ENCODE results near the gene CDKN2A.

CDKN2A gene

DNA sequence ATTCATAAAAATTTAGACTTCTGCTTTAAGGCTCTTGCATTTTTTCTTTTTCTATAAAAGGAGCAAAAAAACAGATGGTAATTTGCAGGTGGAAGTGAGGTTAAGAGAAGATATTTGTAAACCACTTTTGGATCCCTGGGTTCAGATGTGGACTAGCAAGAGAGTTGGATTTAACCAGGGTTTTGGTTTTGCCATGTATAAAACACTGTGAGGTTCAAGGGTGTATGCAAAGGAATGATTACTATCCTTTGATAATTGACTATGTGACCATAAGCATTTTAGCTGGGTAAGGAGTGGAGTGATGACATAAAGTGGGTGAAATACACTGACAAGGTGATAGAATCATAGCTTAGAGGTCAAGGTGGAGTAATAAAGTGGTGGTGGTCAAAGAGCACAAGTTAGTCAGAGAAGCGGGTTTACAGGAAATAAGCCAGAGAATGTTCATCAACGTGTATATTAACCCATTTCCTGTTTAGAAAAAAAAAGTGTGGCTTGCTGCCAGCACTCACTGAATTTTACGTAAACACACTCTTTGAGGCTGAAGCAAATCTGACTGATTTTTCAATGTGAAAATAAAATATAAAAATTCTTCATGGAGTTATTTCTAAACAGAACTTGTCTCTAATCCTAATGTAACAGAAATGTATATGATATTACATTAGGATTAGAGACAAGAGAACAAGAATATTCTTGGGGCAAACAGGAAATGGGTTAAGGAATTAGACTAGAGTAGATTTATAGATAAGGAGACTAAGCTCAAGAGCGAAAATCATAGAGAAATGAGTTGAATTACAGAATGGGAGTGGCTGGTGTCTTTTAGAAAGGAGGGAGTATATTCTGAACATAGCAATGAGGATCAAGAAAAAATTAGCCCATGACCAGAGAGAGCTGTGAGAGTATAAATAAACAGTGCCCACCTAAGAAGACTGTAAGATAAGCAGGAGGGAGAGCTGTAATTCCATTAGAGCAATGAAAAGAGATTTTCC, 74.5 kb downstream of the CDKN2A start:
- H2BK5ac ChIP-seq (ENCODE audit: low read length) = no peak overlapping the region
- H3K4ac ChIP-seq (ENCODE audit: low read depth, low read length) = no peak overlapping the region
- H3K27me3 ChIP-seq (ENCODE audit: insufficient read depth, low read length, poor library complexity) = no peaks in the 10 kb centered on the region
- H3K23ac ChIP-seq (ENCODE audit: low read length) = no peak overlapping the region
- no peak overlapping the region for H2AK5ac ChIP-seq (ENCODE audit: low read length)
- H2BK120ac ChIP-seq (ENCODE audit: low read depth, low read length) = no peak overlapping the region
- no peak overlapping the region for H2BK15ac ChIP-seq (replicated peaks; ENCODE audit: low read depth)
- H3K27ac ChIP-seq (ENCODE audit: low read depth, low read length) = no peak overlapping the region
- no peak overlapping the region for H3K56ac ChIP-seq (ENCODE audit: low read length)
- H3K79me1 ChIP-seq (ENCODE audit: low read length) = no peaks in the 10 kb centered on the region
- DNase-seq = no peak
- H3K4me2 ChIP-seq (ENCODE audit: low read length) = no peak overlapping the region
- H4K8ac ChIP-seq (ENCODE audit: low read depth, low read length) = no peak overlapping the region
- H3K4me1 ChIP-seq (ENCODE audit: control insufficient read depth, low read depth, low read length) = no peaks in the 10 kb centered on the region
- no peaks in the 10 kb centered on the region for H3K79me2 ChIP-seq (ENCODE audit: control insufficient read depth, insufficient read depth, low read length)
- H3K4me3 ChIP-seq (ENCODE audit: low read length) = no peak overlapping the region
- no peak overlapping the region for H4K5ac ChIP-seq (ENCODE audit: low read length)
- H3K36me3 ChIP-seq (ENCODE audit: control insufficient read depth, insufficient read depth, low read length) = no peaks in the 10 kb centered on the region
- no peak overlapping the region for H3K18ac ChIP-seq (ENCODE audit: low read length)
- no CpG with 5 or more reads among the region's 4 CpGs for WGBS (ENCODE audit: extremely low coverage, insufficient coverage, low lambda C conversion rate)
- no peak overlapping the region for H3K9ac ChIP-seq (ENCODE audit: low read length)
